Prostate gland (tissue), 2 donors: ENCODE results near the gene NRTN.

Source experiments
- CTCF ChIP-seq, 4 experiments: fragments of 200-600 bp in 2 of 4; fragments of 450-650 bp in 2 of 4; sonication (generic) in 2 of 4; IDR thresholded peaks; 1 replicate in 3 of 4; 2 replicates in 1 of 4; pipeline ENCODE4 v1.5.1; 2016 to 2019; ENCODE audit warnings: antibody characterized with exemption in 4 of 4, mild to moderate bottlenecking in 2 of 4, moderate library complexity in 2 of 4
- POLR2A ChIP-seq: fragments of 450-650 bp; IDR thresholded peaks from one replicate; pipeline ENCODE4 v1.6.1; 2016; ENCODE audit warnings: antibody characterized with exemption, mild to moderate bottlenecking
- POLR2AphosphoS5 ChIP-seq: sonication (generic); formaldehyde crosslinking; IDR thresholded peaks from one replicate; pipeline ENCODE4 v1.6.1; 2017; ENCODE audit warnings: antibody characterized with exemption

- TF ChIP-seq POLR2AphosphoS5 = no peak
- no peak for TF ChIP-seq CTCF (IDR thresholded peaks at IDR 0.05)
- no peak for TF ChIP-seq POLR2A
Measured at GRCh38 chr19:5814123-5814851, 9.4 kb downstream of the NRTN start.
